Mesendoderm (in vitro differentiated cells): ENCODE measurements around the gene MAEA.

Source experiments
- DNase-seq: peaks from one replicate; pipeline ENCODE4 v3.0.0; 2013
- H2AK5ac ChIP-seq: 2 replicates; pipeline ENCODE4 v1.6.1; 2013; ENCODE audit warnings: low read length, inconsistent platforms
- H2BK120ac ChIP-seq: 2 replicates; pipeline ENCODE4 v1.6.1; 2013; ENCODE audit warnings: low read depth, mild to moderate bottlenecking, low read length, moderate library complexity, mixed read lengths
- H2BK15ac ChIP-seq: replicated peaks from 2 replicates; pipeline ENCODE4 v1.6.1; 2013; ENCODE audit warnings: low read depth, mild to moderate bottlenecking, moderate library complexity
- H2BK5ac ChIP-seq: 2 replicates; pipeline ENCODE4 v1.6.1; 2013; ENCODE audit warnings: low read length, inconsistent platforms
- H3K18ac ChIP-seq: 2 replicates; pipeline ENCODE4 v1.6.1; 2013; ENCODE audit warnings: mild to moderate bottlenecking, low read length, mixed read lengths
- H3K23ac ChIP-seq: one replicate; pipeline ENCODE4 v1.6.1; 2013; ENCODE audit warnings: low read length
- H3K27ac ChIP-seq: 2 replicates; pipeline ENCODE4 v1.5.1; 2013; ENCODE audit warnings: low read depth, mild to moderate bottlenecking, inconsistent platforms, low read length, moderate library complexity
- H3K27me3 ChIP-seq: 2 replicates; pipeline ENCODE4 v1.6.1; 2013; ENCODE audit warnings: low read length, control low read depth, mild to moderate bottlenecking, inconsistent platforms; ENCODE audit not compliant: insufficient read depth, poor library complexity
- H3K36me3 ChIP-seq: 2 replicates; pipeline ENCODE4 v1.6.1; 2013; ENCODE audit warnings: low read length, inconsistent platforms; ENCODE audit not compliant: control insufficient read depth, insufficient read depth
- H3K4ac ChIP-seq: one replicate; pipeline ENCODE4 v1.6.1; 2013; ENCODE audit warnings: low read depth, mild to moderate bottlenecking, low read length, moderate library complexity
- H3K4me1 ChIP-seq: 2 replicates; pipeline ENCODE4 v1.6.1; 2013; ENCODE audit warnings: low read depth, low read length, inconsistent platforms; ENCODE audit not compliant: control insufficient read depth
- H3K4me2 ChIP-seq: 2 replicates; pipeline ENCODE4 v1.6.1; 2013; ENCODE audit warnings: low read length
- H3K4me3 ChIP-seq: 2 replicates; pipeline ENCODE4 v1.5.1; 2013; ENCODE audit warnings: mild to moderate bottlenecking, low read length
- H3K56ac ChIP-seq: one replicate; pipeline ENCODE4 v1.6.1; 2013; ENCODE audit warnings: low read length
- H3K79me1 ChIP-seq: 2 replicates; pipeline ENCODE4 v1.6.1; 2013; ENCODE audit warnings: low read length, inconsistent platforms
- H3K79me2 ChIP-seq: 2 replicates; pipeline ENCODE4 v1.6.1; 2013; ENCODE audit warnings: mild to moderate bottlenecking, low read length; ENCODE audit not compliant: control insufficient read depth, insufficient read depth
- H3K9ac ChIP-seq: 2 replicates; pipeline ENCODE4 v1.6.1; 2013; ENCODE audit warnings: low read length, inconsistent platforms
- H4K5ac ChIP-seq: one replicate; pipeline ENCODE4 v1.6.1; 2013; ENCODE audit warnings: low read length
- H4K8ac ChIP-seq: one replicate; pipeline ENCODE4 v1.6.1; 2013; ENCODE audit warnings: low read depth, mild to moderate bottlenecking, control low read depth, low read length, moderate library complexity
- WGBS: extraction: QIAGEN DNeasy Blood & Tissue Kit; methylation state at CpG from one replicate; pipeline ENCODE4 v1.1.7; 2013; ENCODE audit warnings: low lambda C conversion rate, missing lambda C conversion rate; ENCODE audit not compliant: insufficient coverage; ENCODE audit errors: extremely low coverage; 5-methylcytosine and 5-hydroxymethylcytosine counted together

The MAEA gene

GRCh38 chr4:1242506-1243450, 46.9 kb upstream of the MAEA start:
- no peak overlapping the region for H2AK5ac ChIP-seq
- no peak overlapping the region for H4K8ac ChIP-seq
- no peaks in the 10 kb centered on the region for H3K27me3 ChIP-seq
- no peak overlapping the region for H3K56ac ChIP-seq
- peaks cover 3% of the 10 kb centered on the region for H3K36me3 ChIP-seq
- no peak overlapping the region for H2BK120ac ChIP-seq
- peaks cover 24% of the 10 kb centered on the region for H3K79me1 ChIP-seq
- no peak overlapping the region for H3K23ac ChIP-seq
- H3K9ac ChIP-seq = no peak overlapping the region
- H4K5ac ChIP-seq = no peak overlapping the region
- no peak overlapping the region for H2BK15ac ChIP-seq
- H3K4me1 ChIP-seq = peaks cover 5% of the 10 kb centered on the region
- DNase-seq = no peak
- H3K18ac ChIP-seq = no peak overlapping the region
- no peak overlapping the region for H3K4me2 ChIP-seq
- no peak overlapping the region for H3K27ac ChIP-seq
- H3K4ac ChIP-seq = no peak overlapping the region
- H3K79me2 ChIP-seq = peaks cover 75% of the 10 kb centered on the region
- WGBS = no CpG with 5 or more reads among the region's 30 CpGs
- H3K4me3 ChIP-seq = no peak overlapping the region
- H2BK5ac ChIP-seq = no peak overlapping the region

GRCh38 chr4:1243451-1244080, 46.1 kb upstream of the MAEA start:
- no peaks in the 10 kb centered on the region for H3K27me3 ChIP-seq
- no peak for DNase-seq
- no peak overlapping the region for H3K4ac ChIP-seq
- no peak overlapping the region for H3K56ac ChIP-seq
- peaks cover 76% of the 10 kb centered on the region for H3K79me2 ChIP-seq
- no peak overlapping the region for H2AK5ac ChIP-seq
- peaks cover 24% of the 10 kb centered on the region for H3K79me1 ChIP-seq
- H3K23ac ChIP-seq = no peak overlapping the region
- H4K8ac ChIP-seq = no peak overlapping the region
- H2BK5ac ChIP-seq = no peak overlapping the region
- H3K36me3 ChIP-seq = peaks cover 3% of the 10 kb centered on the region
- H3K9ac ChIP-seq = no peak overlapping the region
- H3K18ac ChIP-seq = no peak overlapping the region
- no peak overlapping the region for H4K5ac ChIP-seq
- H3K4me3 ChIP-seq = no peak overlapping the region
- H2BK15ac ChIP-seq = no peak overlapping the region
- H3K4me2 ChIP-seq = no peak overlapping the region
- peaks cover 5% of the 10 kb centered on the region for H3K4me1 ChIP-seq
- no CpG with 5 or more reads among the region's 15 CpGs for WGBS
- H3K27ac ChIP-seq = no peak overlapping the region
- no peak overlapping the region for H2BK120ac ChIP-seq

- Histone ChIP-seq H3K9ac (no peak overlapping the region), H2BK120ac (no peak overlapping the region), H3K27me3 (no peaks in the 10 kb centered on the region), H3K4me2 (no peak overlapping the region), H3K79me2 (peaks cover 76% of the 10 kb centered on the region), H4K5ac (no peak overlapping the region), H3K36me3 (peaks cover 3% of the 10 kb centered on the region), H2AK5ac (no peak overlapping the region), H3K18ac (no peak overlapping the region), H2BK15ac (no peak overlapping the region), H3K23ac (no peak overlapping the region), H3K4me1 (peaks cover 5% of the 10 kb centered on the region), H2BK5ac (no peak overlapping the region), H3K4ac (no peak overlapping the region), H4K8ac (no peak overlapping the region), H3K56ac (no peak overlapping the region), H3K4me3 (no peak overlapping the region), H3K79me1 (peaks cover 22% of the 10 kb centered on the region), H3K27ac (no peak overlapping the region)
- no peak for DNase-seq
- WGBS = no CpG with 5 or more reads among the region's 33 CpGs
Observed at GRCh38 chr4:1244081-1244977, 45.4 kb upstream of the MAEA start.

GRCh38 chr4:1244978-1245471, 44.7 kb upstream of the MAEA start:
- DNase-seq = no peak
- H2AK5ac ChIP-seq = no peak overlapping the region
- no peak overlapping the region for H3K4me3 ChIP-seq
- no peak overlapping the region for H3K4me2 ChIP-seq
- peaks cover 19% of the 10 kb centered on the region for H3K79me1 ChIP-seq
- H4K5ac ChIP-seq = no peak overlapping the region
- no peak overlapping the region for H2BK15ac ChIP-seq
- no peaks in the 10 kb centered on the region for H3K36me3 ChIP-seq
- no peak overlapping the region for H3K9ac ChIP-seq
- H2BK5ac ChIP-seq = no peak overlapping the region
- no peak overlapping the region for H3K4ac ChIP-seq
- H3K23ac ChIP-seq = peak overlapping the region; percentile 66
- H3K79me2 ChIP-seq = peaks cover 71% of the 10 kb centered on the region
- H3K27me3 ChIP-seq = no peaks in the 10 kb centered on the region
- no peak overlapping the region for H3K18ac ChIP-seq
- H2BK120ac ChIP-seq = no peak overlapping the region
- H3K27ac ChIP-seq = no peak overlapping the region
- H4K8ac ChIP-seq = no peak overlapping the region
- WGBS = no CpG with 5 or more reads among the region's 19 CpGs
- H3K4me1 ChIP-seq = peaks cover 5% of the 10 kb centered on the region
- H3K56ac ChIP-seq = no peak overlapping the region

- Histone ChIP-seq H3K4me2 (no peak overlapping the region), H3K79me2 (peaks cover 71% of the 10 kb centered on the region), H3K79me1 (peaks cover 20% of the 10 kb centered on the region), H3K4ac (no peak overlapping the region), H3K4me1 (peaks cover 5% of the 10 kb centered on the region), H3K18ac (no peak overlapping the region), H3K27ac (no peak overlapping the region), H2BK120ac (no peak overlapping the region), H3K27me3 (no peaks in the 10 kb centered on the region), H3K4me3 (no peak overlapping the region), H2AK5ac (no peak overlapping the region), H4K5ac (no peak overlapping the region), H3K9ac (no peak overlapping the region), H3K56ac (peak overlapping the region; percentile 60), H4K8ac (no peak overlapping the region), H2BK5ac (no peak overlapping the region), H2BK15ac (no peak overlapping the region), H3K23ac (no peak overlapping the region), H3K36me3 (no peaks in the 10 kb centered on the region)
- WGBS = no CpG with 5 or more reads among the region's 26 CpGs
- no peak for DNase-seq
Observed at GRCh38 chr4:1245481-1246051, 44.1 kb upstream of the MAEA start.
